NB4 (cell line): ENCODE results near the gene PODXL.

Experiments
- MYC ChIP-seq: IDR thresholded peaks from 2 replicates; pipeline ENCODE4 v1.6.1; 2011; ENCODE audit warnings: low read depth, low read length
- POLR2A ChIP-seq: IDR thresholded peaks from 2 replicates; pipeline ENCODE4 v1.6.1; 2011; ENCODE audit warnings: mild to moderate bottlenecking; ENCODE audit not compliant: insufficient read length; ENCODE audit errors: extremely low read depth
- TF ChIP-seq, protein P1 (sequence below): IDR thresholded peaks from one replicate; pipeline ENCODE4 v1.5.1; 2012; ENCODE audit warnings: low read depth, low read length
- TF ChIP-seq, protein P2 (sequence below): IDR thresholded peaks from 2 replicates; pipeline ENCODE4 v1.6.1; 2011; ENCODE audit warnings: low read depth, low read length

DNA sequence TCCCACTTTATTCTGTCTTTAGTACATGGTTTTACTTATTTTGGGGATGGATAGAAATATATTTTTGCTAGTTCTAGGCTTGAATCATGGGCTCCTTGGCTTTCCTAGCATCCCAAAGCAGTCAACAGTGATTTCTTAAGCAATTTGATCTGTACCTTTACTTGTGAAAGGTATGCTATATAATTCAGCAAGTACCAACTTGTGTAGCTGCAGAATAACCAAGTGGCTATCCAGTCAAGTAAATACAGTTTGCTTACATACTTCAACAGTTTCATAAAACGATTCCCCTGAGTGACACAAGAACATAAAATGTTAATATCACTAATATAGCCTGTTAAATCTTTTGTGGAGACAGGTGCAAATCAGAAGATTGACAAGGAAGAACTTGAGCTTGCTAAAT is 67.2 kb downstream of the PODXL start:
- TF ChIP-seq MYC (no peak), POLR2A (no peak)
- TF ChIP-seq, protein P1, sequence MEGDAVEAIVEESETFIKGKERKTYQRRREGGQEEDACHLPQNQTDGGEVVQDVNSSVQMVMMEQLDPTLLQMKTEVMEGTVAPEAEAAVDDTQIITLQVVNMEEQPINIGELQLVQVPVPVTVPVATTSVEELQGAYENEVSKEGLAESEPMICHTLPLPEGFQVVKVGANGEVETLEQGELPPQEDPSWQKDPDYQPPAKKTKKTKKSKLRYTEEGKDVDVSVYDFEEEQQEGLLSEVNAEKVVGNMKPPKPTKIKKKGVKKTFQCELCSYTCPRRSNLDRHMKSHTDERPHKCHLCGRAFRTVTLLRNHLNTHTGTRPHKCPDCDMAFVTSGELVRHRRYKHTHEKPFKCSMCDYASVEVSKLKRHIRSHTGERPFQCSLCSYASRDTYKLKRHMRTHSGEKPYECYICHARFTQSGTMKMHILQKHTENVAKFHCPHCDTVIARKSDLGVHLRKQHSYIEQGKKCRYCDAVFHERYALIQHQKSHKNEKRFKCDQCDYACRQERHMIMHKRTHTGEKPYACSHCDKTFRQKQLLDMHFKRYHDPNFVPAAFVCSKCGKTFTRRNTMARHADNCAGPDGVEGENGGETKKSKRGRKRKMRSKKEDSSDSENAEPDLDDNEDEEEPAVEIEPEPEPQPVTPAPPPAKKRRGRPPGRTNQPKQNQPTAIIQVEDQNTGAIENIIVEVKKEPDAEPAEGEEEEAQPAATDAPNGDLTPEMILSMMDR: no peak
- TF ChIP-seq, protein P2, sequence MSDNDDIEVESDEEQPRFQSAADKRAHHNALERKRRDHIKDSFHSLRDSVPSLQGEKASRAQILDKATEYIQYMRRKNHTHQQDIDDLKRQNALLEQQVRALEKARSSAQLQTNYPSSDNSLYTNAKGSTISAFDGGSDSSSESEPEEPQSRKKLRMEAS: no peak
